ENCODE measurements around the gene DHRS7.
A peak's percentile ranks its signal among the peaks of the same experiment; 100 is the strongest.

The DHRS7 gene, protein sequence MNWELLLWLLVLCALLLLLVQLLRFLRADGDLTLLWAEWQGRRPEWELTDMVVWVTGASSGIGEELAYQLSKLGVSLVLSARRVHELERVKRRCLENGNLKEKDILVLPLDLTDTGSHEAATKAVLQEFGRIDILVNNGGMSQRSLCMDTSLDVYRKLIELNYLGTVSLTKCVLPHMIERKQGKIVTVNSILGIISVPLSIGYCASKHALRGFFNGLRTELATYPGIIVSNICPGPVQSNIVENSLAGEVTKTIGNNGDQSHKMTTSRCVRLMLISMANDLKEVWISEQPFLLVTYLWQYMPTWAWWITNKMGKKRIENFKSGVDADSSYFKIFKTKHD

GRCh38 chr14:60164712-60165546 lies at the start of gene DHRS7:
Gene DHRS7 (minus strand): TSS chr14:60165398. CDS start chr14:60165309, 89 bp downstream.
- DNase-seq (ENCODE audit: low read depth), result peak; percentile 47

DNA sequence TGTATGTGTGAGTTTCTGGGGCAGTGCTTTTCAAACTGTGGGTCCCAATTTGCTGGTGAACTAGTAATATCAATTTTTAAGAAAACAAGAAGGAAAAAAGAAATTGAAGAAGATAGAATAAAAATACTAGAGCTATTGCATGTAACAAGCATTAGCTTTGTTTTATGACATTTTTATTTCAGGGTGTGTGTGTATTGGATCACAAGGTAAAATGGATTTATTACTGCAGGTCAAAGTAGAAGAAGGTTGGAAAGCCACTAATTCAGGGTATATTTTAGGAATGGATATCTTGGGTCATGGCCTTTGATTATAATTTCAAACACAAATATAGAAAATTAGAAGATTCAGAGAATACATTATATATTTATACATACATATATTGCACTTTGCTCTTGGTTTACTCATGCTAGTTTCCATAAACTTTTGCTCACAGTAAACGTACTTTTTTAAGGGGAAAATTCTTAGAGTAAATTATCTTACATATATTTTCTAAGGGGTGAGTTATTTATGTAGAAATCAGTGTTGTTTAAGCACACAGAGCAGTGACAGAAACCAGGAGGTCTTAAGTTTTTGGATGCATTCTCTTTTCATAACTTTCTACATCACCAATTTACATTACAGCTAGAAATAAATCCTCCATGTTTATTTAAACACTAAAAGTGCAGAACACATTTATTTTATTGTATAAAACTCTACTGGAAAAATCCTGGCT lies 49.4 kb upstream of the DHRS7 start:
- DNase-seq (ENCODE audit: low read depth), result no peak

GRCh38 chr14:60214003-60214402 lies 48.8 kb upstream of the DHRS7 start:
- no peak for DNase-seq (ENCODE audit: low read depth)

- no peak for DNase-seq (ENCODE audit: low read depth)
Observed at GRCh38 chr14:60212503-60213371, 47.5 kb upstream of the DHRS7 start.

- no peak for DNase-seq (ENCODE audit: low read depth)
Observed at GRCh38 chr14:60211153-60211552, 46.0 kb upstream of the DHRS7 start.

- no peak for DNase-seq (ENCODE audit: low read depth)
Observed at GRCh38 chr14:60210703-60211102, 45.5 kb upstream of the DHRS7 start.

DNA sequence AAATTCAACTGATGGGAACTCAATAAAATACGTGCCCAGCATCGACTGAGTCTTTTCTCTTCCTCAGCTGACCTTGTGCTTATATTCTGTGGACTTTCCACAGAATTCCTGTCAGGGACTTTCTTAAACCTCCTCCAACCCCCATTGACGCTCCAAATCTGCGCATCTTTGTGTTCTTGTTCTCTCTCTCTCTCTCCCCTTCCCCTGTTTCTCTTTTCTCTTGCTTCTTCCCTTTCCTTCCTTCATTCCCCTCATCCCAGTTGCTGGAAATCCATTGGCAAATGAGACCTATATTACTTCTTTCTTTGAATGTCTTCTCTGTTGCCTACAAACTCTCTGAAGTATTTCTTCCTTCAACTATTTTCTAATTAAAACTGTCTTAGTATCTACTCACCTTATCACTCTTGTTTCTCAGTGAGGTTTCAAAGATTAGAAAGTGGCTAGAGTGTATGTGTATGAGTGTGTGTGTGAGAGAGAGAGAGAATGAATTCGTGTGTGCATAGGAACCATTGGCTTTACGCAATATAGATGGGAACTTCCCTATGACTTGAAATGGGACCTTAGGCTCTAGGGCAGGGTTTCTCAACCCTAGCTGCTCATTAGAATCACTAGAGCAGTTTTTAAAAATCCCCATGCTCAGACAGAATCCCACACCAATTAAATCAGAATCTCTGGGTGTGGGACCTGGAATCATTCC lies 41.8 kb upstream of the DHRS7 start:
- DNase-seq (ENCODE audit: low read depth), result no peak

DNA sequence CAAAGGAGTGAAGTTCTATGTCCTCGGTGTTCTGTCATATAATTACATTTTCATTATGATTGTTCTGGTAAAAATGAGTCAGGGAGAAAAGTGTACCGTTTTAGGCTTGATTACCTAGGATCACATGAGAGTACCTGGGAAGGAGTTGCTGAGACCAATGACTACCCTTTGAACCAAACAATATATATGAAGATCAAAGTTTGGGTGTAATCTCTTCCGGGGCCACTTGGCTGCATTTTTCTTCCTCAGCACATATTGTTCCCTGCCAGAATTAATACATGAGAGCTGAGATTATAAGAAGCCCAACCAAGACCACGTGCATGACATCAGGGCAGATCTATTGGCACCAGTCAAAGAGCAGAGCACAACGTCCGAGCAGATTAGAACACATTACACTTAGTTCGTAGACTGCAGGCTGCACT lies 41.1 kb upstream of the DHRS7 start:
- DNase-seq (ENCODE audit: low read depth), result no peak

- no peak for DNase-seq (ENCODE audit: low read depth)
Observed at GRCh38 chr14:60204843-60205774, 39.9 kb upstream of the DHRS7 start.

DNA sequence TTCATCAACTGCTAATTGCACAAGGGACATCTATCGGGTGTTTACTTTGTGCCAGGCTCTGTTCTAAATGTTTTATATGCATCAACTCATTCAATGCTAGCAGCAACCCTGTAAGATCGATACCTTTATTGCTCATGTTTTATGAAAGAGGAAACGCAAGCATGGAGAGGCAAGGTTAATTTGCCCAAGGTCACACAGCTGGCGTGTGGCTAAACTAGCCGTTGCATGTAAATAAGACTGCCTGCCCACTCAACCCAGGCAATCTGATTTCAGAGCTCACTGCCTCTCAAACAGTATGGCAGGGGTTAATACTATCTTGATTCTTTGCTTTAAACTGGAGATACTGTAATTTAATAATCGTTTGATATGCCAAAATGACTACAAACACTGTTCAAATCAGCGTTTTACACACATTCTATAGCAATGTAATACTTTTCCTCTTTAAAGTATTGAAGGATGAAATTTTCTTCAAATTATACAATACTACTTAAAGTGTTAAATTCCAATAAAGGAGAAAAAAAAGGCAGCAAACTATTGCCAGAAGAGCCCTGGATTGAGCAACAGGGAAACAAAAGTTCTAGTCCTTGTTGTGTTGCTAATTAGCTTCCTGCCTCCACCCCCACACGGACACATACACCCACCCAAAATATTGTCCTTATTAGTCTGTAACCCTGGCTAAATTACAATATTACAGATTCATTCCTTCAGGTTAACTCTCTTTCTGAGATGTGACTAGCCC lies 39.1 kb upstream of the DHRS7 start:
- no peak for DNase-seq (ENCODE audit: low read depth)

- no peak for DNase-seq (ENCODE audit: low read depth)
Observed at GRCh38 chr14:60199321-60199720, 34.1 kb upstream of the DHRS7 start.

DNA sequence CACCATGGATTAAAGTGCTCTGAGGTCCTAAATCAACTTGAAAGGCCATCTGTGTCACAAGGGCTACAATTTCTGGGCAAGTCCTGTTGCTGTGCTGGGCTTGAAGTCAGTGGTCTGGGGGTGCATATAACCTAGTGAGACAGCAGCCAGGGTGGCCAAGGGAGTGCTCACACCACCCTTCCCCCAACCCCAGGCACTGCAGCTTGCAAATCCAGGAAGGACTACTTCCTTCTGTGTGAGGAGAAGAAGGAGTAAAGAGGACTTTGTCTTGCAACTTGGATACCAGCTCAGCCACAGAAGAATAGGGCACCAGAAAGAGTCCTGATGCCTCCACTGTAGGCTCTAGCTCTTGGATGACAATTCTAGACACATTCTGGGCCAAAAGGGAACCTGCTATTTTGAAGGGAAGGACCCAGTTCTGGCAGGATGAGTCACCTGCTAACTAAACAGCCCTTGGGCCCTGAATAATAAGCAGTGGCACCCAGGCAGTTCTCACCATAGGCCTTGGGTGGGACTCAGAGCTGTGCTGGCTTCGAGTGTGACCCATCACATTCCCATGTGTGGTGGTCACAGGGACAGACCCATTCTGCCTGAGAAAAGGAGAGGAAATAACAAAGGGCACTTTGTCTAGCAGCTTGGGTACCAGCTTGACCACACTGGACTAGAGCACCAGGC lies 32.6 kb upstream of the DHRS7 start:
- no peak for DNase-seq (ENCODE audit: low read depth)

GRCh38 chr14:60196291-60196690 lies 31.1 kb upstream of the DHRS7 start:
- no peak for DNase-seq (ENCODE audit: low read depth)

GRCh38 chr14:60195179-60195810 lies 30.1 kb upstream of the DHRS7 start:
- no peak for DNase-seq (ENCODE audit: low read depth)

GRCh38 chr14:60189923-60190840 lies 25.0 kb upstream of the DHRS7 start:
- no peak for DNase-seq (ENCODE audit: low read depth)

DNA sequence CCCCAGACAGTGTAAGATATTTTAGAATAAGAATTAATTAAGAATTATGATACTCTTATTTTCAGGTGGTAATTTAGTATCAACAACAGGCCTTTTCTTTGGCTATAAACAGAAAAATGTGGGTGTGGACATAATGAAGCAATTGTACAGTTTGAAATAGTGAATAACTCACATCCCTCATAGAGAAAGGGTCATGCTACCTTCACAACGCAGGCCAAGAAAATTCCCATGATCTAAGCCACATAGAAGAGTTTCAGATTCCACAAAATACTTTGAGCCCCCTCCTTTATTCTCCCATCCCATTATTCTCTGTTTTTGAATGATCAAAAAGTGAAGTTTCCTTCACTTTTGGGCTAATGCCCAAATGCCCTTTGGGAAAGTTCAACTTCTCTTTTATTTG lies 23.5 kb upstream of the DHRS7 start:
- no peak for DNase-seq (ENCODE audit: low read depth)

- no peak for DNase-seq (ENCODE audit: low read depth)
Observed at GRCh38 chr14:60188115-60188514, 22.9 kb upstream of the DHRS7 start.

All from stimulated activated CD8-positive, alpha-beta memory T cell treated with anti-CD3 and anti-CD28 coated beads, Interleukin-12 subunit alpha, Interleukin-12 subunit beta, amount 100 ng/mL, for 1 hour (primary cell).